Vagina (tissue), 2 donors: ENCODE data around the gene POFUT1. TPM values are rescaled to one million over a fixed set of nuclear protein-coding genes. Genes with fewer than 3 reads are reported as not detected.

Experiments used
- DNase-seq, 2 donors: peaks; one replicate each; pipeline ENCODE4 v3.0.0-alpha.2; 2017; ENCODE audit errors: extremely low spot score in 2 of 2
- H3K27ac ChIP-seq: fragments of 200-600 bp; sonication (generic); one replicate; pipeline ENCODE4 v1.5.1; 2019
- H3K27me3 ChIP-seq: fragments of 200-600 bp; sonication (generic); one replicate; pipeline ENCODE4 v1.5.1; 2019
- H3K36me3 ChIP-seq, 2 donors: fragments of 200-600 bp; sonication (generic); one replicate each; pipeline ENCODE4 v1.5.1; 2017 to 2019
- H3K4me1 ChIP-seq: fragments of 200-600 bp; sonication (generic); one replicate; pipeline ENCODE4 v1.5.1; 2019
- H3K4me3 ChIP-seq, 2 donors: fragments of 200-600 bp; sonication (generic); 1 replicate in 1 of 2; 2 replicates in 1 of 2; pipeline ENCODE4 v1.5.1; 2016 to 2019
- H3K9me3 ChIP-seq: fragments of 200-600 bp; sonication (generic); one replicate; pipeline ENCODE4 v1.5.1; 2019
- CTCF ChIP-seq, 3 experiments: fragments of 450-650 bp in 2 of 3; fragments of 200-600 bp in 1 of 3; sonication (generic) in 1 of 3; IDR thresholded peaks; one replicate each; pipeline ENCODE4 v1.5.1; 2017 to 2019; ENCODE audit warnings: antibody characterized with exemption in 3 of 3, mild to moderate bottlenecking in 2 of 3, moderate library complexity in 2 of 3
- POLR2A ChIP-seq, 2 donors: fragments of 450-650 bp; IDR thresholded peaks; one replicate each; pipeline ENCODE4 v1.6.1; 2017; ENCODE audit warnings: antibody characterized with exemption in 2 of 2, mild to moderate bottlenecking in 2 of 2, moderate library complexity in 2 of 2
- POLR2AphosphoS5 ChIP-seq, 2 donors: sonication (generic); formaldehyde crosslinking; IDR thresholded peaks; one replicate each; pipeline ENCODE4 v1.9.0; 2017; ENCODE audit warnings: antibody characterized with exemption in 2 of 2, mild to moderate bottlenecking in 2 of 2, low read depth in 1 of 2; ENCODE audit not compliant: insufficient read depth in 1 of 2
- intact Hi-C: fragments of 100-400 bp; cut with DNase I; formaldehyde crosslinking; loops from one replicate; pipeline ENCODE4 v1.15.1; 2023
- total RNA-seq: library from RNA; depleted of rRNA; stranded (reverse); fragments of >200 nt; gene quantifications from one replicate; pipeline ENCODE4 v1.2.3, GENCODE V29; 2016

POFUT1 gene
- total RNA-seq, 1 donor from 2014 or later, result 27.7 TPM

DNA sequence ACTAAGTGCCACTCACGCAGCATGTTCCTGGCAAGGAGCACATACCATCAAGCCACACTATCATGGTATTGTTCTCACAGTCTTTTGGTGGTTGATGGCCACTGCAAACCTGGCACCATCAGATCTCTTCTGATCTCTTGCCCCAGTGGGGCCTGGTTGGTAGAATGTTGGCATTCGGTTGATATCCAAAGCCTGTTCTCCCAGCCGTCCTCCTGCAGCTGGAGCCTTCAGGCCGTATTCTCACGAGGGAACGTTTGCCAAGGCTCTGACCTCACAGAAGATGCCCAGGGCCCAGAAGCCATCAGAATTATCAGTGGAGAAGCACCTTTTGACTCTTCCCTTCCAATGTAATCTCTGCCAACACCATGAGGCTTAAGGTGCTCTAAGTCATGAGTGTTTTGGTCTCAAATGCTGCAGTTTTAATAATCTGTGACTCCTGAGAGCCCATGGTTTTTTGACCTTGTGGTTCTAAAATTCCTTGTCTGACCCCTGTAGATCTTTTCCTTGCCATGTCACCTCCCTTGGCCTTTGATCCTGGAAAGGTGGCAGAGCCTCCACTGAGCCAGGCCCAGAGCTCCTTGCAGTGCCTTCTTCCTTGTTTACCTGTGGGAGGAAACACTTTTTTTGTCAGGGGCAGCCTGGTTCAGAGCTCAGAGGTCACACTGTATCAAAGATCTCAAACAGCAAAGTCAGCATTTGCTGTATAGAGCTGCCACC, 27.8 kb downstream of the POFUT1 start:
- H3K4me1 ChIP-seq, result peaks cover 8% of the 10 kb centered on the region
- H3K27me3 ChIP-seq, result no peaks in the 10 kb centered on the region
- H3K27ac ChIP-seq, result no peak overlapping the region
- no peaks in the 10 kb centered on the region for H3K9me3 ChIP-seq
- no peak overlapping the region for H3K4me3 ChIP-seq
- DNase-seq, result no peak
- intact Hi-C loops, result no loop called here
- H3K36me3 ChIP-seq, result peaks cover 0 to 28% of the 10 kb centered on the region in 2 donors
- no peak for TF ChIP-seq CTCF (IDR thresholded peaks at IDR 0.05)
- TF ChIP-seq POLR2A (IDR thresholded peaks at IDR 0.05), result no peak
- TF ChIP-seq POLR2AphosphoS5 (IDR thresholded peaks at IDR 0.05; ENCODE audit: insufficient read depth in 1 of 2, low read depth in 1 of 2), result no peak

GRCh38 chr20:32236048-32236533, 28.4 kb downstream of the POFUT1 start:
- no peak overlapping the region for H3K27ac ChIP-seq
- no peak for DNase-seq
- H3K9me3 ChIP-seq, result no peaks in the 10 kb centered on the region
- H3K36me3 ChIP-seq, result peaks cover 0 to 22% of the 10 kb centered on the region in 2 donors
- H3K4me3 ChIP-seq, result no peak overlapping the region
- peaks cover 8% of the 10 kb centered on the region for H3K4me1 ChIP-seq
- no peaks in the 10 kb centered on the region for H3K27me3 ChIP-seq
- TF ChIP-seq POLR2A (IDR thresholded peaks at IDR 0.05) (no peak), CTCF (IDR thresholded peaks at IDR 0.05) (no peak), POLR2AphosphoS5 (IDR thresholded peaks at IDR 0.05; ENCODE audit: insufficient read depth in 1 of 2, low read depth in 1 of 2) (no peak)
- intact Hi-C loops, result no loop called here

GRCh38 chr20:32236819-32237218, 29.1 kb downstream of the POFUT1 start:
- no peak for DNase-seq
- intact Hi-C loops, result no loop called here
- TF ChIP-seq POLR2AphosphoS5 (IDR thresholded peaks at IDR 0.05; ENCODE audit: insufficient read depth in 1 of 2, low read depth in 1 of 2), result no peak
- no peak for TF ChIP-seq POLR2A (IDR thresholded peaks at IDR 0.05)
- TF ChIP-seq CTCF (IDR thresholded peaks at IDR 0.05), result no peak
- no peak overlapping the region for H3K4me3 ChIP-seq
- H3K27ac ChIP-seq, result no peak overlapping the region
- H3K27me3 ChIP-seq, result no peaks in the 10 kb centered on the region
- peaks cover 0 to 20% of the 10 kb centered on the region in 2 donors for H3K36me3 ChIP-seq
- no peaks in the 10 kb centered on the region for H3K9me3 ChIP-seq
- peaks cover 8% of the 10 kb centered on the region for H3K4me1 ChIP-seq

- no peak overlapping the region for H3K27ac ChIP-seq
- DNase-seq, result no peak
- H3K9me3 ChIP-seq, result no peaks in the 10 kb centered on the region
- TF ChIP-seq CTCF (IDR thresholded peaks at IDR 0.05) (no peak), POLR2AphosphoS5 (IDR thresholded peaks at IDR 0.05; ENCODE audit: insufficient read depth in 1 of 2, low read depth in 1 of 2) (no peak), POLR2A (IDR thresholded peaks at IDR 0.05) (no peak)
- no peaks in the 10 kb centered on the region for H3K27me3 ChIP-seq
- H3K4me3 ChIP-seq, result no peak overlapping the region
- intact Hi-C loops, result no loop called here
- peaks cover 8% of the 10 kb centered on the region for H3K4me1 ChIP-seq
- peaks cover 0 to 19% of the 10 kb centered on the region in 2 donors for H3K36me3 ChIP-seq
These were observed 29.7 kb downstream of the POFUT1 start for GRCh38 chr20:32237419-32237818.
